Measurements from ENCODE around the gene CRHBP.

The CRHBP gene

DNA sequence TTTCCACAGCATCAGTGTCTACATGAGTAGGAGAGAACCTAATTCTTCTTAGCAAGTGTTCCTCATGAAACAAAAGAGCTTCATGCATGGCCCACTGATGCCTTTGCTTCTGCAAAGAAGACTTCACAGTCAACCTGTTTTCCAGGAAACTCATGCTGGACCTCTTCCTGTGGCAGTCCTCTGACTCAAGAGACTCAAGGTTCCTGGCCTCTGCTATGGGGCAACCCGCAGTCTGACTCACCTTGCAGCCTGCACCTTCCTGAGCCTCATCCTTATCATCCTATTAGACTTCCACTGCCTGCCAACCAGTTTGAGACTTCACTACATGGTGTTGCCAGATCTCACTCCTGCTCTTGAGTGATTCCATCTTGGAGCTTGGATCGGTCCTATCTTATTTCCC is 59.8 kb downstream of the CRHBP start:
- Histone ChIP-seq H3K9me2 (replicated peaks; ENCODE audit: low read depth, low read length) (no peaks in the 10 kb centered on the region), H3F3A (ENCODE audit: low read depth) (no peaks in the 10 kb centered on the region), H3K4me3 (ENCODE audit: low read length, poor library complexity, severe bottlenecking) (no peak overlapping the region), H3K4me1 (ENCODE audit: insufficient read depth, low read length, poor library complexity, severe bottlenecking) (peaks cover 3% of the 10 kb centered on the region), H4K20me1 (ENCODE audit: insufficient read depth, low read length, poor library complexity, severe bottlenecking) (no peaks in the 10 kb centered on the region), H2AFZ (ENCODE audit: low read length) (peak overlapping the region; percentile 47; the same call in 1 of the 2 replicates), H3K9me3 (ENCODE audit: insufficient read depth, low read depth, low read length) (no peaks in the 10 kb centered on the region), H3K4me2 (ENCODE audit: low read depth, low read length, poor library complexity, severe bottlenecking) (no peak overlapping the region), H3K9ac (ENCODE audit: low read depth, low read length, poor library complexity, severe bottlenecking) (no peak overlapping the region), H3K79me2 (ENCODE audit: insufficient read depth, low read length) (no peaks in the 10 kb centered on the region), H3K27me3 (ENCODE audit: insufficient read depth, low read length, poor library complexity, severe bottlenecking) (no peaks in the 10 kb centered on the region), H3K36me3 (ENCODE audit: insufficient read depth, low read length) (no peaks in the 10 kb centered on the region)
- TF ChIP-seq, protein P1, sequence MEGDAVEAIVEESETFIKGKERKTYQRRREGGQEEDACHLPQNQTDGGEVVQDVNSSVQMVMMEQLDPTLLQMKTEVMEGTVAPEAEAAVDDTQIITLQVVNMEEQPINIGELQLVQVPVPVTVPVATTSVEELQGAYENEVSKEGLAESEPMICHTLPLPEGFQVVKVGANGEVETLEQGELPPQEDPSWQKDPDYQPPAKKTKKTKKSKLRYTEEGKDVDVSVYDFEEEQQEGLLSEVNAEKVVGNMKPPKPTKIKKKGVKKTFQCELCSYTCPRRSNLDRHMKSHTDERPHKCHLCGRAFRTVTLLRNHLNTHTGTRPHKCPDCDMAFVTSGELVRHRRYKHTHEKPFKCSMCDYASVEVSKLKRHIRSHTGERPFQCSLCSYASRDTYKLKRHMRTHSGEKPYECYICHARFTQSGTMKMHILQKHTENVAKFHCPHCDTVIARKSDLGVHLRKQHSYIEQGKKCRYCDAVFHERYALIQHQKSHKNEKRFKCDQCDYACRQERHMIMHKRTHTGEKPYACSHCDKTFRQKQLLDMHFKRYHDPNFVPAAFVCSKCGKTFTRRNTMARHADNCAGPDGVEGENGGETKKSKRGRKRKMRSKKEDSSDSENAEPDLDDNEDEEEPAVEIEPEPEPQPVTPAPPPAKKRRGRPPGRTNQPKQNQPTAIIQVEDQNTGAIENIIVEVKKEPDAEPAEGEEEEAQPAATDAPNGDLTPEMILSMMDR (conservative IDR thresholded peaks at IDR 0.05; ENCODE audit: low read length) = no peak
- TF ChIP-seq EZH2phosphoT487 (IDR thresholded peaks at IDR 0.05; ENCODE audit: borderline replicate concordance) = no peak

DNA sequence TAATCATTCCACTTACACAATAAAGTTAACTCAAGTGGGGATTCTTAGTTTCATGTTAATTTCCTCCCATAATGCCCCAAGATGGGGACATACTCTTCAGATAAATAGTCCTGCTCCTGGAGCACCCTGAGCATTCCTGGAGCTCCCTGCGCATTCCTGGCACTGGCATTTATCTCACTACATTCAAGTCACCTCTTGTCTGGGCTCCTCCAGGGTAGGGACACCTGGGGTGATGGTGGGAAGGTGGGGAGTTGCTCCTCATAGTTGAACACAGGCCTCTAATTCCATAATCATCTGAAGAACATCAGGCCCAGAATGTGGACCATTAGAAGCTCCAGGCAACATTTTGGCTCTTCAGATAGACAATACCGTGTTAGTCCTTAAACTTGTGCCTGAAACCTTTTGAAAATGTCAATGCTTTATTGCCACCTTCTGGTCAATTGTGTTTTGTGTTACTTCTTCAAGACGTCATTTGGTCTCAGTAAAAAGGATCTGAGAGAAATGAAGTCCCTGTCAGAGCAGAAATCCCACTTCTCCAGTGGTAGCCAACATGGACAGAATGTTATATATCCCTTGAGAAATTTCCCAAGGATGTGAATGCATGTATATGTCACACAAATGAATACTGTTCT is 63.2 kb downstream of the CRHBP start:
- no peaks in the 10 kb centered on the region for H3K79me2 ChIP-seq (ENCODE audit: insufficient read depth, low read length)
- H3K9me2 ChIP-seq (replicated peaks; ENCODE audit: low read depth, low read length) = no peaks in the 10 kb centered on the region
- H2AFZ ChIP-seq (ENCODE audit: low read length) = 0 out of 2 replicates have a peak overlapping the region, but pooled peaks have one; percentile 4
- peaks cover 3% of the 10 kb centered on the region for H3K4me1 ChIP-seq (ENCODE audit: insufficient read depth, low read length, poor library complexity, severe bottlenecking)
- H3K4me3 ChIP-seq (ENCODE audit: low read length, poor library complexity, severe bottlenecking) = no peak overlapping the region
- no peak overlapping the region for H3K9ac ChIP-seq (ENCODE audit: low read depth, low read length, poor library complexity, severe bottlenecking)
- TF ChIP-seq EZH2phosphoT487 (IDR thresholded peaks at IDR 0.05; ENCODE audit: borderline replicate concordance) = no peak
- TF ChIP-seq, protein P1 (conservative IDR thresholded peaks at IDR 0.05; ENCODE audit: low read length) = peak; percentile 67
- H3F3A ChIP-seq (ENCODE audit: low read depth) = no peaks in the 10 kb centered on the region
- H3K9me3 ChIP-seq (ENCODE audit: insufficient read depth, low read depth, low read length) = no peaks in the 10 kb centered on the region
- H3K27me3 ChIP-seq (ENCODE audit: insufficient read depth, low read length, poor library complexity, severe bottlenecking) = no peaks in the 10 kb centered on the region
- H4K20me1 ChIP-seq (ENCODE audit: insufficient read depth, low read length, poor library complexity, severe bottlenecking) = no peaks in the 10 kb centered on the region
- H3K36me3 ChIP-seq (ENCODE audit: insufficient read depth, low read length) = no peaks in the 10 kb centered on the region
- H3K4me2 ChIP-seq (ENCODE audit: low read depth, low read length, poor library complexity, severe bottlenecking) = no peak overlapping the region

DNA sequence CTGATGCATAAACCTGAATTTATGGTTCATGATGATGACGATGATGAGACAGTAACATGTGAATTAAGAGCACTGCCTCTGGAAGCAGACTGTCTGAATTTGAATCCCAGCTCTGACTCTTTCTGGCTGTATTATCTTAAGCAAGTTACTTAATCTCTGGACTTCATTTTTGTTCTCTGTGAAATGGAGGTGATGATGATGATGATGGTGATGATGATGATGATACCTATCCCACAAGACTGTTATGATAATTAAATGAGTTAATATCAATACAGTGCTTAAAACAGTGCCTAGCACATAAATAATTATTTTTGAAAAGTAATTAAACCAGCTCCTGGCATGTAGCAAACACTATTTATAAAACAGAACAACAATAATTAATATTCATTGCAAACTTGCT is 64.1 kb downstream of the CRHBP start:
- Histone ChIP-seq H4K20me1 (ENCODE audit: insufficient read depth, low read length, poor library complexity, severe bottlenecking) (no peaks in the 10 kb centered on the region), H3K36me3 (ENCODE audit: insufficient read depth, low read length) (no peaks in the 10 kb centered on the region), H3K4me3 (ENCODE audit: low read length, poor library complexity, severe bottlenecking) (no peak overlapping the region), H3K4me2 (ENCODE audit: low read depth, low read length, poor library complexity, severe bottlenecking) (no peak overlapping the region), H3K9me3 (ENCODE audit: insufficient read depth, low read depth, low read length) (no peaks in the 10 kb centered on the region), H3K9ac (ENCODE audit: low read depth, low read length, poor library complexity, severe bottlenecking) (no peak overlapping the region), H3F3A (ENCODE audit: low read depth) (no peaks in the 10 kb centered on the region), H3K27me3 (ENCODE audit: insufficient read depth, low read length, poor library complexity, severe bottlenecking) (no peaks in the 10 kb centered on the region), H3K9me2 (replicated peaks; ENCODE audit: low read depth, low read length) (no peaks in the 10 kb centered on the region), H3K79me2 (ENCODE audit: insufficient read depth, low read length) (no peaks in the 10 kb centered on the region), H3K4me1 (ENCODE audit: insufficient read depth, low read length, poor library complexity, severe bottlenecking) (peaks cover 3% of the 10 kb centered on the region), H2AFZ (ENCODE audit: low read length) (no peak overlapping the region)
- no peak for TF ChIP-seq EZH2phosphoT487 (IDR thresholded peaks at IDR 0.05; ENCODE audit: borderline replicate concordance)
- TF ChIP-seq, protein P1 (conservative IDR thresholded peaks at IDR 0.05; ENCODE audit: low read length) = no peak
